ENCODE results near the gene OCA2.

DNA sequence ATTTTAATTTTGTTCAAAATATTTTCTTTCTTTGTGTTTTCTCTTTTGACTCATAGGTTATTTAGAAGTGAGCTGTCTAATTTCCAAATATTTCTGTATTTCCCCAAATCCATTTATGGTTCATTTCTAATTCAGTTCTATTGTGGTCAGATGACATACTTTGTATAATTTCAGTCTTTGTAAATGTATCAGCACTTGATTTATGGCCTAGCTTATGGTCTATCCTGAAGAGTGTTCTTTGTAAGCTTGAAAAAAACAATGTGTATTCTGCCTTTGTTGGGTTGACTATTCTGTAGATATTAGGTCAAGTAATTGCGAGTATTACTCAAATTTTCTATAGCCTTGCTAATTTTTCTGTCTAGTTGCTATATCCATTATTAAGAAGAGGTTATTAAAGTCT is 311.2 kb downstream of the OCA2 start:
- TF ChIP-seq, protein P1, sequence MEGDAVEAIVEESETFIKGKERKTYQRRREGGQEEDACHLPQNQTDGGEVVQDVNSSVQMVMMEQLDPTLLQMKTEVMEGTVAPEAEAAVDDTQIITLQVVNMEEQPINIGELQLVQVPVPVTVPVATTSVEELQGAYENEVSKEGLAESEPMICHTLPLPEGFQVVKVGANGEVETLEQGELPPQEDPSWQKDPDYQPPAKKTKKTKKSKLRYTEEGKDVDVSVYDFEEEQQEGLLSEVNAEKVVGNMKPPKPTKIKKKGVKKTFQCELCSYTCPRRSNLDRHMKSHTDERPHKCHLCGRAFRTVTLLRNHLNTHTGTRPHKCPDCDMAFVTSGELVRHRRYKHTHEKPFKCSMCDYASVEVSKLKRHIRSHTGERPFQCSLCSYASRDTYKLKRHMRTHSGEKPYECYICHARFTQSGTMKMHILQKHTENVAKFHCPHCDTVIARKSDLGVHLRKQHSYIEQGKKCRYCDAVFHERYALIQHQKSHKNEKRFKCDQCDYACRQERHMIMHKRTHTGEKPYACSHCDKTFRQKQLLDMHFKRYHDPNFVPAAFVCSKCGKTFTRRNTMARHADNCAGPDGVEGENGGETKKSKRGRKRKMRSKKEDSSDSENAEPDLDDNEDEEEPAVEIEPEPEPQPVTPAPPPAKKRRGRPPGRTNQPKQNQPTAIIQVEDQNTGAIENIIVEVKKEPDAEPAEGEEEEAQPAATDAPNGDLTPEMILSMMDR (IDR thresholded peaks at IDR 0.05), result no peak
- TF ChIP-seq POLR2A (IDR thresholded peaks at IDR 0.05), result no peak

Measured in heart left ventricle (tissue), 13 donors.